CD14-positive monocyte (primary cell): Measurements from ENCODE around the gene SLIT3. TPM values are rescaled to one million over a fixed set of nuclear protein-coding genes. Genes with fewer than 3 reads are reported as not detected.
"Not testable (repeated sequence)": the region's sequence is repeated elsewhere in the genome, so short reads cannot be mapped to it uniquely, and the experiment has no call there.

Experiments used
- DNase-seq, 3 donors: peaks; one replicate each; pipeline ENCODE4 v3.0.0-alpha.2; 2011 to 2022
- H2AFZ ChIP-seq: 2 replicates; pipeline ENCODE4 v1.6.0; 2012; ENCODE audit warnings: mild to moderate bottlenecking, low read depth, low read length, inconsistent platforms; ENCODE audit not compliant: insufficient read depth, poor library complexity, severe bottlenecking
- H3K27ac ChIP-seq, 2 donors: 1 replicate in 1 of 2; 2 replicates in 1 of 2; pipeline ENCODE4 v1.5.1; 2012 to 2013; ENCODE audit warnings: low read length in 2 of 2, control low read depth in 1 of 2, inconsistent platforms in 1 of 2, low read depth in 1 of 2, mild to moderate bottlenecking in 1 of 2
- H3K27me3 ChIP-seq, 2 donors: one replicate each; pipeline versions ENCODE4 v1.6.0 to v1.6.1; 2011 to 2013; ENCODE audit warnings: low read length in 2 of 2; ENCODE audit not compliant: control insufficient read depth in 2 of 2, insufficient read depth in 2 of 2
- H3K36me3 ChIP-seq, 2 donors: replicated peaks in 1 of 2; 1 replicate in 1 of 2; 2 replicates in 1 of 2; pipeline versions ENCODE4 v1.5.1 to v1.6.1; 2012 to 2013; ENCODE audit warnings: low read length in 2 of 2, control low read depth in 1 of 2, inconsistent platforms in 1 of 2, mild to moderate bottlenecking in 1 of 2; ENCODE audit not compliant: insufficient read depth in 2 of 2, control insufficient read depth in 1 of 2
- H3K4me1 ChIP-seq, 2 donors: 1 replicate in 1 of 2; 2 replicates in 1 of 2; pipeline versions ENCODE4 v1.5.1 to v1.6.1; 2012 to 2013; ENCODE audit warnings: low read length in 2 of 2, control low read depth in 1 of 2, inconsistent platforms in 1 of 2, mild to moderate bottlenecking in 1 of 2, moderate library complexity in 1 of 2; ENCODE audit not compliant: insufficient read depth in 2 of 2, control insufficient read depth in 1 of 2
- H3K4me2 ChIP-seq: replicated peaks from 2 replicates; pipeline ENCODE3; 2012; ENCODE audit warnings: low read length, moderate library complexity, mild to moderate bottlenecking; ENCODE audit not compliant: poor library complexity, severe bottlenecking; ENCODE audit errors: extremely low read depth
- H3K4me3 ChIP-seq, 3 experiments: fragments of 200-600 bp in 1 of 3; sonication (generic) in 1 of 3; replicated peaks in 1 of 3; 1 replicate in 2 of 3; 2 replicates in 1 of 3; pipeline ENCODE4 v1.5.1; 2011 to 2013; ENCODE audit warnings: low read length in 3 of 3, mild to moderate bottlenecking in 3 of 3, control low read depth in 2 of 3, low read depth in 2 of 3, inconsistent platforms in 1 of 3, moderate library complexity in 1 of 3
- H3K79me2 ChIP-seq: 2 replicates; pipeline ENCODE4 v1.6.0; 2012; ENCODE audit warnings: mild to moderate bottlenecking, control low read depth, inconsistent platforms, low read length, moderate library complexity; ENCODE audit not compliant: insufficient read depth
- H3K9ac ChIP-seq: 2 replicates; pipeline ENCODE4 v1.6.0; 2017; ENCODE audit warnings: low read length, mild to moderate bottlenecking; ENCODE audit not compliant: insufficient read depth, poor library complexity, severe bottlenecking
- H3K9me3 ChIP-seq, 2 donors: replicated peaks in 1 of 2; 1 replicate in 1 of 2; 2 replicates in 1 of 2; pipeline versions ENCODE4 v1.5.1 to v1.6.1; 2012 to 2013; ENCODE audit warnings: low read length in 2 of 2, control low read depth in 1 of 2; ENCODE audit not compliant: control insufficient read depth in 1 of 2, insufficient read depth in 1 of 2
- H4K20me1 ChIP-seq: 2 replicates; pipeline ENCODE4 v1.6.0; 2012; ENCODE audit warnings: mild to moderate bottlenecking, low read length, control low read depth, moderate library complexity; ENCODE audit not compliant: insufficient read depth
- H3K27ac Mint-ChIP-seq, 7 donors: one replicate each; pipeline ENCODE4 v1.8.0; 2020; ENCODE audit warnings: mild to moderate bottlenecking in 7 of 7, mixed read lengths in 7 of 7, moderate library complexity in 6 of 7, inconsistent platforms in 2 of 7
- H3K27me3 Mint-ChIP-seq, 3 donors: one replicate each; pipeline ENCODE4 v1.8.0; 2021 to 2022; ENCODE audit warnings: low read depth in 3 of 3, mild to moderate bottlenecking in 3 of 3, mixed read lengths in 3 of 3, moderate library complexity in 3 of 3, inconsistent platforms in 1 of 3
- H3K36me3 Mint-ChIP-seq, 2 donors: one replicate each; pipeline ENCODE4 v1.8.0; 2020; ENCODE audit warnings: mixed read lengths in 2 of 2, inconsistent platforms in 1 of 2, mild to moderate bottlenecking in 1 of 2
- H3K4me1 Mint-ChIP-seq: one replicate; pipeline ENCODE4 v1.8.0; 2020; ENCODE audit warnings: mild to moderate bottlenecking, mixed read lengths
- H3K4me3 Mint-ChIP-seq, 2 donors: one replicate each; pipeline ENCODE4 v1.8.0; 2020; ENCODE audit warnings: mild to moderate bottlenecking in 2 of 2, mixed read lengths in 2 of 2, moderate library complexity in 1 of 2
- H3K9me3 Mint-ChIP-seq, 7 donors: one replicate each; pipeline ENCODE4 v1.8.0; 2020 to 2022; ENCODE audit warnings: mixed read lengths in 7 of 7, mild to moderate bottlenecking in 6 of 7, moderate library complexity in 6 of 7, inconsistent platforms in 2 of 7
- CTCF ChIP-seq: fragments of 200-600 bp; IDR thresholded peaks from one replicate; pipeline ENCODE4 v1.8.0; 2022; ENCODE audit warnings: antibody characterized with exemption, mild to moderate bottlenecking
- WGBS: methylation state at CpG from one replicate; pipeline ENCODE4 v1.1.5; 2013; ENCODE audit warnings: missing lambda C conversion rate; ENCODE audit not compliant: insufficient coverage; 5-methylcytosine and 5-hydroxymethylcytosine counted together
- intact Hi-C, 2 donors: fragments of 100-400 bp; cut with micrococcal nuclease; formaldehyde crosslinking; loops; one replicate each; pipeline versions ENCODE4 v1.15.0 to v1.15.1; 2023
- polyA plus RNA-seq, 3 donors: library from polyadenylated mRNA; depleted of rRNA in 1 of 3; unstranded in 2 of 3; stranded (reverse) in 1 of 3; fragments of 300-500 nt in 2 of 3; fragments of >200 nt in 1 of 3; fragmentation: Illumina TruSeq in 2 of 3; gene quantifications; 1 replicate in 2 of 3; 2 replicates in 1 of 3; pipeline ENCODE4 v1.2.3, GENCODE V29; 2012 to 2021

SLIT3 gene
- polyA plus RNA-seq, 3 donors, result not detected

DNA sequence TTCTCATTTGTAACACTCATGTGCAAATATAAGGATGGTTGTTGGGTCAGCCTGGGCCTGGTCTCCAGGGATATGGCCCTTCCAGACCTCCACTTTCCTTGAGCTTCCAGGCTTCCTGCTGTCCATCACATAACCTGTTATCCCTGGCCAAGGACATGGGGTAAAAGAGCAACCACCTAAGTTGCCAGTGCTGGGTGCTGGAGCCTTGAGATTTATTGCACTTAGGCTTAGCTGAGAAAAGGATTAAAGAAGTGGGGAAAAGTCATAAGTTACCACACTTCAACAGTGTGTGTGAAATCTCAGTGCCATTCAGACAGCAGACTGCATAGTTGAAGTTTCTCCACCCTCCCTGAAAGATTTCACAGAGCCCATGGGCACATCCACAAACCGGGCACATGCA, 663.1 kb downstream of the SLIT3 start:
- no CpG with 5 or more reads among the region's 1 CpG for WGBS
- H3K27ac ChIP-seq, result no peak overlapping the region
- no peaks in the 10 kb centered on the region for H3K79me2 ChIP-seq
- no peaks in the 10 kb centered on the region for H3K4me1 ChIP-seq
- H3K27me3 ChIP-seq, result no peaks in the 10 kb centered on the region
- no peak overlapping the region for H3K9ac ChIP-seq
- intact Hi-C loops, result no loop called here
- Mint-ChIP-seq H3K4me3 (no peak overlapping the region), H3K36me3 (no peaks in the 10 kb centered on the region), H3K27me3 (peaks cover 1 to 2% (median 2%) of the 10 kb centered on the region in 3 donors), H3K27ac (no peak overlapping the region), H3K9me3 (peaks cover 0 to 9% (median 3%) of the 10 kb centered on the region in 7 donors), H3K4me1 (no peaks in the 10 kb centered on the region)
- no peak for DNase-seq
- no peak overlapping the region for H3K4me3 ChIP-seq
- no peaks in the 10 kb centered on the region for H3K9me3 ChIP-seq
- TF ChIP-seq CTCF, result no peak
- no peak overlapping the region for H3K4me2 ChIP-seq
- H4K20me1 ChIP-seq, result no peaks in the 10 kb centered on the region
- no peaks in the 10 kb centered on the region for H3K36me3 ChIP-seq
- H2AFZ ChIP-seq, result no peak overlapping the region

DNA sequence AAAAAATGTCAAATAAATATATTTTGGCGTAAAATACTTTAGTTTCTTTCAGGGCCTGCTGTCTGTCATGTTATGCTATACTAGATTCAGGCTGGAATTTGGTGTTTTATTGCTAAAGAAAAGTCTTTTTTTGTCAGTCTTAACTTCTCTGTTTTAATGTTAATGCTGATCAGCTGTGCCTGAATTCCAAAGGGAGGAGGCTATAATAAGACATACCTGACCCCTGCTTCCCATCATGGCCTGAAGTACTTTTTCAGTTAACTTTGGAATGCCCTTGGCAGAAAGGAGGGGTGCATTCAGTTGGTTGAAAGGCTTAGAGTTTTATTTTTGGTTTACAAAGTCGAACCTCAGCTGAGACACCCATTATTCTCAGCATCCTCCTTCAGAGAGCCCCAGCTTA, 663.7 kb downstream of the SLIT3 start:
- Histone ChIP-seq H3K4me3 (no peak overlapping the region), H2AFZ (no peak overlapping the region), H3K27ac (no peak overlapping the region), H3K4me2 (no peak overlapping the region), H3K36me3 (no peaks in the 10 kb centered on the region), H3K27me3 (no peaks in the 10 kb centered on the region), H4K20me1 (no peaks in the 10 kb centered on the region), H3K4me1 (no peaks in the 10 kb centered on the region), H3K9me3 (no peaks in the 10 kb centered on the region), H3K9ac (no peak overlapping the region), H3K79me2 (no peaks in the 10 kb centered on the region)
- intact Hi-C loops, result no loop called here
- no peak overlapping the region for H3K4me3 Mint-ChIP-seq
- H3K9me3 Mint-ChIP-seq, result peaks cover 0 to 9% (median 3%) of the 10 kb centered on the region in 7 donors
- no peak overlapping the region for H3K27ac Mint-ChIP-seq
- no peak for DNase-seq
- TF ChIP-seq CTCF, result no peak
- no CpG with 5 or more reads among the region's 2 CpGs for WGBS
- no peaks in the 10 kb centered on the region for H3K36me3 Mint-ChIP-seq
- H3K27me3 Mint-ChIP-seq, result peaks cover 1 to 2% (median 2%) of the 10 kb centered on the region in 3 donors
- no peaks in the 10 kb centered on the region for H3K4me1 Mint-ChIP-seq

- H3K4me2 ChIP-seq, H3K27ac Mint-ChIP-seq, H3K27ac ChIP-seq, DNase-seq, H3K36me3 Mint-ChIP-seq, H2AFZ ChIP-seq, H3K36me3 ChIP-seq, intact Hi-C loops, H3K79me2 ChIP-seq, H4K20me1 ChIP-seq, H3K4me3 Mint-ChIP-seq, H3K4me3 ChIP-seq, H3K4me1 Mint-ChIP-seq, H3K27me3 Mint-ChIP-seq, H3K4me1 ChIP-seq, H3K9ac ChIP-seq, H3K27me3 ChIP-seq: not testable (repeated sequence)
- H3K9me3 Mint-ChIP-seq, result peaks cover 5 to 15% (median 12%) of the 10 kb centered on the region in 7 donors
- 99% methylated on average over 12 of the region's 13 CpGs for WGBS
- peaks cover 0 to 12% of the 10 kb centered on the region in 2 donors for H3K9me3 ChIP-seq
Observed at GRCh38 chr5:168630958-168631357, 670.0 kb downstream of the SLIT3 start.
